A549 (cell line): ENCODE measurements around the gene CDC42BPB. TPM values are rescaled to one million over a fixed set of nuclear protein-coding genes. Genes with fewer than 3 reads are reported as not detected.

ENCODE experiments used
- ATAC-seq, 2 experiments: fragments of 200-7000 bp in 1 of 2; fragments of >200 bp in 1 of 2; cut with Nextera tagmentation in 1 of 2; cut with Tn5 transposase in 1 of 2; 3 replicates each; pipeline versions ENCODE4 v1.8.0 to v1.9.1; 2018 to 2020; ENCODE audit warnings: mild to moderate bottlenecking in 1 of 2, moderate library complexity in 1 of 2
- CTCF ChIA-PET: fragments of 300-600 bp; sonication (Branson Sonifier 250); formaldehyde crosslinking; extraction: SDS; loops from one replicate; lab custom pipeline; 2021; ENCODE audit warnings: antibody characterized with exemption, inconsistent platforms; lab: Yijun Ruan, JAX
- POLR2A ChIA-PET: fragments of 350-600 bp; formaldehyde crosslinking; extraction: SDS; loops from one replicate; lab custom pipeline; 2021; ENCODE audit warnings: antibody characterized with exemption, inconsistent platforms; lab: Yijun Ruan, JAX
- DNase-seq, 2 experiments: peaks; one replicate each; pipeline versions ENCODE4 v3.0.0 to v3.0.0-alpha.2; 2011 to 2016; ENCODE audit warnings: low read depth in 1 of 2, low spot score in 1 of 2
- FAIRE-seq: peaks from 2 replicates; lab custom pipeline; 2011; peaks lifted over from hg19 to GRCh38; lab: Jason Lieb, UNC
- H3K27ac ChIP-seq, 2 experiments: fragments of >200 bp; sonication (Bioruptor Twin); formaldehyde crosslinking; 3 replicates each; pipeline ENCODE4 v1.5.1; 2016 to 2017
- H3K4me1 ChIP-seq: fragments of >200 bp; sonication (Bioruptor Twin); formaldehyde crosslinking; 3 replicates; pipeline ENCODE4 v1.6.1; 2016
- H3K4me2 ChIP-seq: fragments of >200 bp; sonication (Bioruptor Twin); formaldehyde crosslinking; 3 replicates; pipeline ENCODE4 v1.6.1; 2016
- H3K4me3 ChIP-seq: fragments of >200 bp; sonication (Bioruptor Twin); formaldehyde crosslinking; 3 replicates; pipeline ENCODE4 v1.5.1; 2016
- H3K9me3 ChIP-seq: fragments of >200 bp; sonication (Bioruptor Twin); formaldehyde crosslinking; 3 replicates; pipeline ENCODE4 v1.6.1; 2016
- BHLHE40 ChIP-seq: IDR thresholded peaks from 2 replicates; pipeline ENCODE4 v1.6.1; 2012; ENCODE audit warnings: low read depth, low read length, inconsistent platforms
- CBX8 ChIP-seq: fragments of 200-600 bp; sonication (generic); IDR thresholded peaks from 2 replicates; pipeline ENCODE4 v1.6.1; 2016
- CEBPB ChIP-seq, 2 experiments: fragments of >200 bp in 1 of 2; sonication (Bioruptor Twin) in 1 of 2; formaldehyde crosslinking in 1 of 2; IDR thresholded peaks; 2 replicates each; pipeline ENCODE4 v1.6.1; 2012 to 2016
- CHD2 ChIP-seq: fragments of 150-350 bp; IDR thresholded peaks from 2 replicates; pipeline ENCODE4 v1.6.1; 2014; ENCODE audit warnings: low read length; ENCODE audit not compliant: partially characterized antibody
- CHD4 ChIP-seq: fragments of 200-600 bp; sonication (generic); IDR thresholded peaks from 2 replicates; pipeline ENCODE4 v1.6.1; 2016; ENCODE audit warnings: antibody characterized with exemption, mild to moderate bottlenecking, borderline replicate concordance
- EHF ChIP-seq: fragments of 250-450 bp; sonication (Bioruptor Pico); IDR thresholded peaks from 2 replicates; pipeline ENCODE4 v1.5.0; 2020; ENCODE audit warnings: mild to moderate bottlenecking
- EHMT2 ChIP-seq: fragments of 200-600 bp; sonication (generic); IDR thresholded peaks from 2 replicates; pipeline ENCODE4 v1.6.1; 2016; ENCODE audit warnings: antibody characterized with exemption, low read depth, mild to moderate bottlenecking, moderate library complexity
- FOSL2 ChIP-seq, 2 experiments: fragments of 450-650 bp in 1 of 2; fragments of >200 bp in 1 of 2; sonication (Bioruptor Twin) in 1 of 2; formaldehyde crosslinking; IDR thresholded peaks; 2 replicates each; pipeline versions ENCODE4 v1.5.0 to v1.6.1; 2016 to 2020; ENCODE audit warnings: mild to moderate bottlenecking in 1 of 2, moderate library complexity in 1 of 2
- GATA3 ChIP-seq: IDR thresholded peaks from 2 replicates; pipeline ENCODE4 v1.6.1; 2012; ENCODE audit warnings: borderline replicate concordance
- HOXA7 ChIP-seq: fragments of 250-450 bp; sonication (Bioruptor Pico); IDR thresholded peaks from 2 replicates; pipeline ENCODE4 v1.5.0; 2020; ENCODE audit warnings: mild to moderate bottlenecking, moderate library complexity
- HOXB13 ChIP-seq: fragments of 250-450 bp; sonication (Bioruptor Pico); IDR thresholded peaks from 2 replicates; pipeline ENCODE4 v1.5.0; 2020; ENCODE audit warnings: low read depth, mild to moderate bottlenecking, moderate library complexity
- JUN ChIP-seq, 2 experiments: fragments of >200 bp; sonication (Bioruptor Twin); formaldehyde crosslinking; IDR thresholded peaks; 2 replicates in 1 of 2; 3 replicates in 1 of 2; pipeline ENCODE4 v1.6.1; 2016 to 2017
- KDM1A ChIP-seq: fragments of 200-600 bp; sonication (generic); IDR thresholded peaks from 2 replicates; pipeline ENCODE4 v1.6.1; 2016; ENCODE audit warnings: low read depth, mild to moderate bottlenecking
- MYC ChIP-seq: IDR thresholded peaks from 2 replicates; pipeline ENCODE4 v1.6.1; 2012; ENCODE audit warnings: mild to moderate bottlenecking, inconsistent platforms, low read length, improper control_type of control experiment, borderline replicate concordance
- NR3C1 ChIP-seq: fragments of >200 bp; sonication (Bioruptor Twin); formaldehyde crosslinking; IDR thresholded peaks from 3 replicates; pipeline ENCODE4 v1.6.1; 2017
- PHF8 ChIP-seq: fragments of 200-600 bp; sonication (generic); IDR thresholded peaks from 2 replicates; pipeline ENCODE4 v1.6.1; 2016; ENCODE audit warnings: low read depth, mild to moderate bottlenecking, antibody characterized with exemption, moderate library complexity, borderline replicate concordance
- POLR2A ChIP-seq: IDR thresholded peaks from 2 replicates; pipeline ENCODE4 v1.6.1; 2012; ENCODE audit warnings: mild to moderate bottlenecking, low read length
- RARB ChIP-seq: fragments of 250-450 bp; sonication (Bioruptor Pico); IDR thresholded peaks from 2 replicates; pipeline ENCODE4 v1.8.0; 2021; ENCODE audit warnings: mild to moderate bottlenecking, moderate library complexity
- TFCP2L1 ChIP-seq: fragments of 250-450 bp; sonication (Bioruptor Pico); IDR thresholded peaks from 2 replicates; pipeline ENCODE4 v1.5.0; 2021; ENCODE audit warnings: mild to moderate bottlenecking
- WGBS: methylation state at CpG from one replicate; pipeline ENCODE4 v1.1.6; 2017; ENCODE audit errors: missing lambda C conversion rate; 5-methylcytosine and 5-hydroxymethylcytosine counted together
- polyA plus RNA-seq, 4 experiments: library from polyadenylated mRNA; depleted of rRNA in 3 of 4; stranded (reverse); fragments of >200 nt; fragmentation: RNase III in 1 of 4; extraction: RNeasy Plus Mini Kit Qiagen cat#74134 plus additional on column Dnase treatment in 1 of 4; gene quantifications; 2 replicates in 3 of 4; 3 replicates in 1 of 4; pipeline ENCODE4 v1.2.3, GENCODE V29; 2011 to 2017
- TF ChIP-seq, protein P1 (sequence below): fragments of 200-600 bp; sonication (generic); IDR thresholded peaks from 2 replicates; pipeline ENCODE4 v1.6.1; 2016; ENCODE audit warnings: antibody characterized with exemption, mild to moderate bottlenecking, moderate library complexity
- TF ChIP-seq, protein P2 (sequence below): fragments of >200 bp; sonication (Bioruptor Twin); formaldehyde crosslinking; IDR thresholded peaks from 3 replicates; pipeline ENCODE4 v1.5.1; 2016
- TF ChIP-seq, protein P3 (sequence below): fragments of 150-350 bp; IDR thresholded peaks from 2 replicates; pipeline ENCODE4 v1.6.1; 2014; ENCODE audit warnings: low read depth, mild to moderate bottlenecking, low read length
- TF ChIP-seq, protein P4 (sequence below): IDR thresholded peaks from 2 replicates; pipeline ENCODE4 v1.6.1; 2012

The CDC42BPB gene
- polyA plus RNA-seq, 2 of the 4 experiments (the other 2 are of a cell fraction): 56.4 to 57.1 TPM

DNA sequence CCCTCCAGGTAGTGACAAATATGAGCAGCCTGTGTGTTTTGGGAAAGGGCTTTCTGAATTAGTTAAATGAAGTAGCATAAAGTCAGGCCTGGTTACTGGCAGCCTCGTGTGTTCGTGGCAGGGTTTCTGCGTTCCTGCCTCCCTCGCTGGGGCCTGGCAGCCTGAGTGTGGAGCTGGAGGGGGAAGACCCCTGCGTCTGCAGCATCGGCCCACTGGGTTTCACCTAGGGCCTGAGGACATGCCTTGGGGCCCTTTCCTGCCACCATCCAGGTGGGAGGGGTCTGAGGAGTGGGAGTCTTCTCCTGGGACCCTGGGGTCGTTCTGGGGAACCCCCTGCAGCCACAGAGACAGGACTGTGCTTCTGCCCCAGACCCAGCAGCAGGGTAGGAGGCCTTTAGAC, 155.3 kb downstream of the CDC42BPB start:
- H3K27ac ChIP-seq: no peak overlapping the region
- no peaks in the 10 kb centered on the region for H3K9me3 ChIP-seq
- no peak overlapping the region for H3K4me2 ChIP-seq
- no peaks in the 10 kb centered on the region for H3K4me1 ChIP-seq
- POLR2A ChIA-PET: no interaction called here
- CTCF ChIA-PET: interaction anchor here (1.3 kb wide), 1 partner anchor 208 kb away, joined by 4 read pairs; no protein-coding TSS in a partner anchor
- no peak for ATAC-seq
- FAIRE-seq: no peak
- WGBS: 85% methylated on average over 6 of the region's 7 CpGs
- H3K4me3 ChIP-seq: no peak overlapping the region
- DNase-seq: no peak
- TF ChIP-seq FOSL2 (IDR thresholded peaks at IDR 0.05): no peak
- TF ChIP-seq FOSL2 (CRISPR knock-in tag; IDR thresholded peaks at IDR 0.05): no peak
- TF ChIP-seq EHF (CRISPR knock-in tag): no peak
- TF ChIP-seq KDM1A: no peak
- TF ChIP-seq PHF8: no peak
- no peak for TF ChIP-seq BHLHE40
- TF ChIP-seq HOXA7 (CRISPR knock-in tag): no peak
- TF ChIP-seq MYC: no peak
- TF ChIP-seq EHMT2: no peak
- TF ChIP-seq HOXB13 (CRISPR knock-in tag): no peak
- TF ChIP-seq RARB (CRISPR knock-in tag): no peak
- TF ChIP-seq, protein P1, sequence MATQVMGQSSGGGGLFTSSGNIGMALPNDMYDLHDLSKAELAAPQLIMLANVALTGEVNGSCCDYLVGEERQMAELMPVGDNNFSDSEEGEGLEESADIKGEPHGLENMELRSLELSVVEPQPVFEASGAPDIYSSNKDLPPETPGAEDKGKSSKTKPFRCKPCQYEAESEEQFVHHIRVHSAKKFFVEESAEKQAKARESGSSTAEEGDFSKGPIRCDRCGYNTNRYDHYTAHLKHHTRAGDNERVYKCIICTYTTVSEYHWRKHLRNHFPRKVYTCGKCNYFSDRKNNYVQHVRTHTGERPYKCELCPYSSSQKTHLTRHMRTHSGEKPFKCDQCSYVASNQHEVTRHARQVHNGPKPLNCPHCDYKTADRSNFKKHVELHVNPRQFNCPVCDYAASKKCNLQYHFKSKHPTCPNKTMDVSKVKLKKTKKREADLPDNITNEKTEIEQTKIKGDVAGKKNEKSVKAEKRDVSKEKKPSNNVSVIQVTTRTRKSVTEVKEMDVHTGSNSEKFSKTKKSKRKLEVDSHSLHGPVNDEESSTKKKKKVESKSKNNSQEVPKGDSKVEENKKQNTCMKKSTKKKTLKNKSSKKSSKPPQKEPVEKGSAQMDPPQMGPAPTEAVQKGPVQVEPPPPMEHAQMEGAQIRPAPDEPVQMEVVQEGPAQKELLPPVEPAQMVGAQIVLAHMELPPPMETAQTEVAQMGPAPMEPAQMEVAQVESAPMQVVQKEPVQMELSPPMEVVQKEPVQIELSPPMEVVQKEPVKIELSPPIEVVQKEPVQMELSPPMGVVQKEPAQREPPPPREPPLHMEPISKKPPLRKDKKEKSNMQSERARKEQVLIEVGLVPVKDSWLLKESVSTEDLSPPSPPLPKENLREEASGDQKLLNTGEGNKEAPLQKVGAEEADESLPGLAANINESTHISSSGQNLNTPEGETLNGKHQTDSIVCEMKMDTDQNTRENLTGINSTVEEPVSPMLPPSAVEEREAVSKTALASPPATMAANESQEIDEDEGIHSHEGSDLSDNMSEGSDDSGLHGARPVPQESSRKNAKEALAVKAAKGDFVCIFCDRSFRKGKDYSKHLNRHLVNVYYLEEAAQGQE: no peak
- TF ChIP-seq, protein P2, sequence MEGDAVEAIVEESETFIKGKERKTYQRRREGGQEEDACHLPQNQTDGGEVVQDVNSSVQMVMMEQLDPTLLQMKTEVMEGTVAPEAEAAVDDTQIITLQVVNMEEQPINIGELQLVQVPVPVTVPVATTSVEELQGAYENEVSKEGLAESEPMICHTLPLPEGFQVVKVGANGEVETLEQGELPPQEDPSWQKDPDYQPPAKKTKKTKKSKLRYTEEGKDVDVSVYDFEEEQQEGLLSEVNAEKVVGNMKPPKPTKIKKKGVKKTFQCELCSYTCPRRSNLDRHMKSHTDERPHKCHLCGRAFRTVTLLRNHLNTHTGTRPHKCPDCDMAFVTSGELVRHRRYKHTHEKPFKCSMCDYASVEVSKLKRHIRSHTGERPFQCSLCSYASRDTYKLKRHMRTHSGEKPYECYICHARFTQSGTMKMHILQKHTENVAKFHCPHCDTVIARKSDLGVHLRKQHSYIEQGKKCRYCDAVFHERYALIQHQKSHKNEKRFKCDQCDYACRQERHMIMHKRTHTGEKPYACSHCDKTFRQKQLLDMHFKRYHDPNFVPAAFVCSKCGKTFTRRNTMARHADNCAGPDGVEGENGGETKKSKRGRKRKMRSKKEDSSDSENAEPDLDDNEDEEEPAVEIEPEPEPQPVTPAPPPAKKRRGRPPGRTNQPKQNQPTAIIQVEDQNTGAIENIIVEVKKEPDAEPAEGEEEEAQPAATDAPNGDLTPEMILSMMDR: no peak
- TF ChIP-seq, protein P3, sequence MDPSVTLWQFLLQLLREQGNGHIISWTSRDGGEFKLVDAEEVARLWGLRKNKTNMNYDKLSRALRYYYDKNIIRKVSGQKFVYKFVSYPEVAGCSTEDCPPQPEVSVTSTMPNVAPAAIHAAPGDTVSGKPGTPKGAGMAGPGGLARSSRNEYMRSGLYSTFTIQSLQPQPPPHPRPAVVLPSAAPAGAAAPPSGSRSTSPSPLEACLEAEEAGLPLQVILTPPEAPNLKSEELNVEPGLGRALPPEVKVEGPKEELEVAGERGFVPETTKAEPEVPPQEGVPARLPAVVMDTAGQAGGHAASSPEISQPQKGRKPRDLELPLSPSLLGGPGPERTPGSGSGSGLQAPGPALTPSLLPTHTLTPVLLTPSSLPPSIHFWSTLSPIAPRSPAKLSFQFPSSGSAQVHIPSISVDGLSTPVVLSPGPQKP: no peak
- no peak for TF ChIP-seq CEBPB (IDR thresholded peaks at IDR 0.05)
- no peak for TF ChIP-seq JUN (IDR thresholded peaks at IDR 0.05)
- no peak for TF ChIP-seq NR3C1
- no peak for TF ChIP-seq GATA3
- no peak for TF ChIP-seq POLR2A

DNA sequence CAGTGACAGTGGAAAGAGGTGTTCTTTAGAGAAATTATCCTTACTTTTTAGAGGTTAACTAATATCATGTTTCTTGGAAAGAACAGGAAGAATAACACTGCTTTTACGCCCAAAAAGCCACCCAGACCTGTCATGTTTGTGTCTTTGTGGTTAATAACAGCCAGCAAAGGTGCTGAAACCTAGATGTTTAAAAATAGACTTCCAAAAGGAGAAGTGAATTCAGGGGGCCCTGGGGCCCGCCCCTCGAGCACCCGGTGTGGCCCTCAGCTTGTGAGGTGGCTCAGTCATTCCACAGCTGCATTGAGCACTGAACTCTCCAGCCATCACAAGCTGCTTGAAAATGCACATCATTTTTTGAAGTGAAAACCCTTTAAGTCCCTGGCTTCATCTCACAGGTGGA, 155.7 kb downstream of the CDC42BPB start:
- H3K27ac ChIP-seq: no peak overlapping the region
- CTCF ChIA-PET: no interaction called here
- WGBS: 86% methylated on average over 4 of the region's 4 CpGs
- ATAC-seq (no peak), DNase-seq (no peak), FAIRE-seq (no peak)
- no peak for TF ChIP-seq TFCP2L1 (CRISPR knock-in tag)
- TF ChIP-seq, protein P4, sequence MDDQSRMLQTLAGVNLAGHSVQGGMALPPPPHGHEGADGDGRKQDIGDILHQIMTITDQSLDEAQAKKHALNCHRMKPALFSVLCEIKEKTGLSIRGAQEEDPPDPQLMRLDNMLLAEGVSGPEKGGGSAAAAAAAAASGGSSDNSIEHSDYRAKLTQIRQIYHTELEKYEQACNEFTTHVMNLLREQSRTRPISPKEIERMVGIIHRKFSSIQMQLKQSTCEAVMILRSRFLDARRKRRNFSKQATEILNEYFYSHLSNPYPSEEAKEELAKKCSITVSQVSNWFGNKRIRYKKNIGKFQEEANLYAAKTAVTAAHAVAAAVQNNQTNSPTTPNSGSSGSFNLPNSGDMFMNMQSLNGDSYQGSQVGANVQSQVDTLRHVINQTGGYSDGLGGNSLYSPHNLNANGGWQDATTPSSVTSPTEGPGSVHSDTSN: no peak
- TF ChIP-seq CHD2: no peak
- TF ChIP-seq, protein P3: no peak
- no peak for TF ChIP-seq POLR2A
- no peak for TF ChIP-seq CBX8
- no peak for TF ChIP-seq JUN (IDR thresholded peaks at IDR 0.05)
- TF ChIP-seq, protein P2: no peak
- no peak for TF ChIP-seq MYC
- no peak for TF ChIP-seq CHD4
- POLR2A ChIA-PET: no interaction called here
- H3K4me2 ChIP-seq: no peak overlapping the region
- H3K4me1 ChIP-seq: no peaks in the 10 kb centered on the region
- no peaks in the 10 kb centered on the region for H3K9me3 ChIP-seq
- no peak overlapping the region for H3K4me3 ChIP-seq
